Stimulated activated CD8-positive, alpha-beta memory T cell treated with anti-CD3 and anti-CD28 coated beads, Interleukin-7, amount 100 ng/mL, for 1 hour (primary cell): ENCODE results near the gene TRIM14.
"Not testable (repeated sequence)": the region's sequence is repeated elsewhere in the genome, so short reads cannot be mapped to it uniquely, and the experiment has no call there.

Experiments used
- DNase-seq, 2 donors: peaks; one replicate each; pipeline ENCODE4 v3.0.0-alpha.2; 2020; ENCODE audit warnings: low read depth in 2 of 2

TRIM14 gene

DNA sequence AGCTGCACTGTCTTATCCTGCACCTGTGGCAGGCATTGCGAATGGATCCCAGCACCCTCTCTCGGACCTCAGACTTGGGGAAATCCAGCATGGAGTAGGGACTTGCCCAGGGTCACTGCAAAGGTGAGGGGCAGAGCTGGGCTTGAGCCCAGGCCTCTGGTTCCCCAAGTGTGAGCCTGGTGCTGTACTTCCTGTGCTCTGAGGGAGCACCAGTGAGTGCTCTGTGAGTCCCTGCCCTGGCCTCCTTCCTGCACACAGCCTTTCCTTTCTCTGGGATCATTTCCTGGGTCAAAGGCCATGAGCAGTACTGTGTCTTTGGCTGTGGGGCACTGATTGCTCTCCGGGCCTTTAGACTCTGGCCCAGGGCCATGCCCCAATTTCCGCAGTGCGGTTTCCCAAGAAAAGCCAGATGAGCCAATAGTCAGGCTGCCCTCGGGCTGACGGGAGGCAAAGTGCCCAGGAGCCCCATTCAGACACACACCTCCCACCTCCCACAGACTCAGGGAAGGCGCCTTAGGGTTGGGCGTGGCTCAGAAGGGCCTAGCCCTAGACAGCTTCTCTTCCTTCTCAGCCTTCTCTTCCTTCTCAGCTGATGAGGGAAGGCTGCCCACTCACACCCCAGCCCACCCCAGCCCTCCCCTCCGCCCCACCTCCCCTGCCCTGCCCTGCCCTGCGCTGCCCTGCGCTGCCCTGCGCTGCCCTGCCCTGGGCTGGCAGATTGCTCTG lies 23.3 kb upstream of the TRIM14 start:
- DNase-seq: no peak

DNA sequence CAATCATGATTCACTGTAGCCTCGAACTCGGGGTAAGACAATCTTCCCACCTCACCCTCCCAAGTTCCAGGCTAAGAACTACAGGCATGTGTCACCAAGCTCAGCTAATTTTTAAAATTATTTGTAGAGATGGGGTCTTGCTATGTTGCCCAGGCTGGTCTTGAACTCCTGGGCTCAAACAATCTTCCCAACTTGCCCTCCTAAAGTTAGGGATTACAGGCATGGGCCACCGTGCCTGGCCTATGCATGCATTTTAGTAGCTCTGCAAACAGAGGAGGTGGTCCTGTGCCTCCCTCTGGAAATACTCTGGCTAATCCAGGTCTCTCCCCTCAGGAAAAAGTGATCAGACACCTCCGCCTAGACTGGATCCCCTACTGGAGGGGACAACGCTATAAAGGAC lies 21.5 kb upstream of the TRIM14 start:
- no peak for DNase-seq

DNA sequence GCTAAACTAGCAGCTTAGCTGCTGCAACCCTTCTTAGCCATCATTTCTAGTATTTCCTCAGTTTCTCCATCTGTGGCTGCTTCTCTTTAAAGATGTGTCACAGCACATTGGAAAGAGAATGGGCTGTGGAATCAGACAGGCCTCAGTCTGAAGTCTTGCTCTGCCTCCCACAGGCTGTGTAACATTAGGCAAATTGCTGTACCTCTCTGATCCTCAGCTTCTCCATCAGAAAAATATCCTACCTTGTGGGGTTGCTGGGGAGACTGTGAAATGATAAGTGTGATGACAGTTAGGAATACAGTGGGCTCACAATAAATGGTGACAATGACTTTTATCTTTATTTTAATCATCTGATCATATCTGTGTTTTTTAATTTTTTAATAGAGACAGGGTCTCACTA lies 17.5 kb upstream of the TRIM14 start:
- no peak for DNase-seq

DNA sequence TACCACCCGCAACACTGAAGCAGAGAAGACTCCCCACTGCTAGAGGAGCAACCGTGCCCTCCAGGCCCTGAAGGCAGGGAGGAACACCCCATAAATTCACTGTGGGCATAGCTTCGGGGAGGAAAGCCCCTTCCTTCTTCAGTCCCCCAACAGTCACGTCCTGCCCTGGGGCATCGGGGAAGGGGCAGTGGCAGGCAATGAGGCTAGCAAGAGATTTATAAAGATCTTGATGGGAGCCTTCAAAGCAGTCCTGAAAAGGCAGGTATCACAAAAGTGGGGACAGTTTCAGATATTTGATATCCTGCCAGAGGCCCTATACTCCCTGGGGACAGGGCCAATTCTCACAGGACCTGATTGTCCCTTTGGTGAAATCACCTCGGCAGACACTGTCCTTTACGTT lies 16.9 kb upstream of the TRIM14 start:
- DNase-seq: no peak

DNA sequence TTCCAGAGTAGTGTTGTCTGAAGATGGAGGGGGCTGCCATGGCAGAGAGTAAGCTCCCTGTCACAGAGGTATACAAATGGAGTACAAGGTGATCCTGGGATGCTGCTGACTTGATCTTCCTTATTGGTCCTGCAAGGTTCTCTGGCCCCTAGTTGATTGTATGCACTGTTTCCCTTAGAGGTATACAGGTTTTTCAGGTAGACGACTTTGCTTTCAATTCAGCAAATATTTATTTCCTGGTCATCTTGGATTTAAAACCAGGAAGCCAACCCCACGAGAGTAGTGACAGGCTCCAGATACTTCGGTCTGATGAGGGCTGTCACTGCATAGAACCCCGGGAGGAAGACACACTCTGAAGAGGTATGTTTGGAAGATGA lies 16.5 kb upstream of the TRIM14 start:
- no peak for DNase-seq

DNA sequence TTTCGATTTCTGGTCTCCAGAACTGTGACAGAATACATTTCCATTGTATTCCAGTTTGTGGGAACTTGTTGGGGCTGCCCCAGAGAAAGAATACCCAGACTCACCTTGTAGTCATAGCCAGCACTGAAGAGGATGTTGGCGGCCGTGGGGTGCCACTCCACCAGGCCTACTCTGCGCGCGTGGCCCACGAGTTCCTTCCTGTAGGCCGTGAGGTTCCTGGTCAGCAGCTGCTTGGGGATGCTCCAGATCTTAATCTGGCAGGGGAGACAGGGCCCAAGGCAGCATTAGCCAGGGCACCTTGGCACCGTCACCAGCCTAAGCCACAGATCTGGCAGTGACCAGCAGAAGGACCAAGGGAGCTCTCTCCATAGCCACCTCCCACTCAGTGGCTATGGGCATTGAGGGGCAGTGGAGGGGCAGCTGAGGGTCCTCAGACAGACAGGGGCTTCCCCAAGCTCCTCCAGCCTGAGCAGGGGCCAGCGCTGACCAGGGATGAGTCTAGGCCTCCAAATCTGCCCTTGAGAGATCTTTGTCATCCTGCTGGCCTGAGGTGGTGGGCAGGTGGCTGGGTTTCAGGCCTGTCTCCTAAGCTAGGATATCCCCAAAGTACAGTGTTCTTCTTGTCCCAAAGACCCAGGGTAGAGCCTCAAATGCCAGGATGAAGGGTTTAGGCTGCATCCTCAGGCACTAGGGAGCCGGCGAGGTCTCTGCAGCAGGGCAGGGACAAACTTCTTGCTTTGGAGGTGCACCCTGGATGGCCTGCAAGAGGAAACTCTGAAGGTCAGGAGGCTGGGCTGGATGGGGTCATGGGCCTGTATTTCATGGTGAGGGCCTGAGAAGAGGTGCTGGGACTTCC lies 15.9 kb upstream of the TRIM14 start:
- no peak for DNase-seq

DNA sequence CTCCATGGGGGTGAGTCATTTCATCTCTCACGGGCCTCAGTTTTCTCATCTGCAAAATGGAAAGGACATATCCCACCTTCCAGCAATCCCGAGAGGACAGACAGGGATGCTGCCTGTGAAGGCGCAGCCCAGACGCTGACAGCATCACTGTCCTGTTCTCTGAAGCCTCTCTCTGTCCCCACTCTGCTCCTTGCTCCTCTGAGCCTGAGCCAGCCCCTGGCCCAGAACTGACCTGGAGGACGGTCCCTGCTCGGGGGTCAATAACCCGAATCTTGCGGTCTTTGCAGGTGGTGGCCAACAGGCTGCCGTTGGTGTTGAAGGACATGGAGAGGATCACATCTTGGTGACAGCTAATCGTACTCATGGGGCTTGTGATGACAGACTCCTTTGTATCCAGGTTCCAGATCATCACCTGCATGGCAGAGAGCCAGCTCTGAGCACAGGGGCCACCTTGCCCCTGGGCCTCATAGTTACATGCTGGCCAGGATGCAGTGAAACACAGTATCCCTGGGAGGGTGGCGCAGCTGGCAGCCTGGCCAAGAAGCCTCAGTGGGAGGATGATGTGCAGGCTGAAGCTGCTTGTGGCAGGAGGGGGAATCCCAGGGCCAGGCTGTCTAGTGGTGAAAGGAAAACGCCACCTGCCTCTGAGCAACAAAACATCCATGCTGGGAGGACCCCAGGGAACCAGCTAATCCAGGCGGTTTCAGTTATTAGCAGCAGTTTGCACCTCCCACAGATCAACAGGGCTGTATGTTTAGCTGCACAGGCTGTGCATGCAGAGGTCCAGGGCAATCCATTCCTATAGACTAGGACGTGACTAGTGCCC lies 14.0 kb upstream of the TRIM14 start:
- no peak for DNase-seq

DNA sequence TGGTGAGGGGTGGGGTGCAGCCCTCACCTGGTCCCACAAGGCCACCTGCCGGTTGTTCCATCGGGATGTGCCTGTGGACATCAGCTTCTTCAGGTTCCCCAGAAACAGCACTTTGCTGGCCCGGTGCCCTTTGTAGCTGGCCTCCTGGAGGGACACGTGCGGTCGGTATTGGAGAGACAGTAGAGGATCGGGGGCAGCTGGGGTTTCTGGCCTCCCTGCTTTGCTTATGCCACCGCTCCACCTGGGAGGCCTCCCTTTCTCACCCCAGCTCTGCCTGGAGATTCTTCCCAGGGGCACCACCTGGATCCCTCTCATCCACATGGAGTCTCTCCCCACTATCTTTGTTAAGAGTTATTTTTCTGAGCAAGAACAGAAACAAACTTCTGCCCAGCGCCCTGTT lies 13.1 kb upstream of the TRIM14 start:
- no peak for DNase-seq

DNA sequence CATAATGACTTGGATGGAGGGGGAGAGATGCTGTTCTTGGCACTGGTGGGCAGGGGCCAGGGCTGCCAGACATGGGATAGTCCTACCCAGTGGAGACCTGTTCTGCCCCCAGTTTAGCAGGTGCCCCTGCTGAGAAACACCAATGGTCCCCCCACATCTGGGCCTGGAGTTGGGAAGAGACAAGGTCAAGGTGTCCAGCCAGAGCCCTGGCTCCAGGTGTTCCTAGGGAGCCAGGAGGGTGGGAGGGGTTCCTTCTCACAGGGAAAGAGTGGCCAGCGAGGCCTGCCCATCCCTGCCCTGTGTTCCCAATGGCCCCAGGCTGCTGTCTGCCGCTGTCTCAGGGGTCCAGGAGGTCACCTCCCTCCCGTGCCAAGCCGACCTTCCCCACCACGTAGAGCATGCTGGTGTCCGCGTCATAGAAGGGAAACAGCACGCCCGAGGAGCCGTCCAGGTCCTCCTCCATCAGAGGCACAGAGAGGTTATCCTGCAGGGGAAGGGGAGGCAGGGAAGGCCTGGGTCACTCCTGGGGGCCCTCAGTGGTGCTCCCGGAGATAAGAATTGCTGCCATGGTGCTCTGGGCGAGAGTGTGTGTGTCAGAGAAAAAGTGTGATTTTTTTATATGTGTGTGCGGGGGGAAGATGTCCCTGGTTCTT lies 11.7 kb upstream of the TRIM14 start:
- DNase-seq: no peak

DNA sequence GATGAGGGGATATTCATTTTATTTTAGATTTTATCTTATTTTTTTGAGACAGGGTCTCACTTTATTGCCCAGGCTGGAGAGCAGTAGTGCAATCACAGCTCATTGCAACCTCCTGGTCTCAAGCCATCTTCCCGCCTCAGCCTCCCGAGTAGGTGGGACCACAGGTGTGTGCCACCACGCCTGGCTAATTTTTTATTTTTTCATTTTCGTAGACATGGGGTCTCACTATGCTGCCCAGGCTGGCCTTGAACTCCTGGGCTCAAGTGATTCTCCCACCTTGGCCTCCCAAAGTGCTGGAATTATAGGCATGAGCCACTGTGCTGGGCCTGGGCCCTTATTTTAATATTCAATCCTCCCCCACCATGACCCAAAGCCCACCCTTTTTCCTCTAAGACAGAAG lies 11.0 kb upstream of the TRIM14 start:
- DNase-seq: not testable (repeated sequence)

DNA sequence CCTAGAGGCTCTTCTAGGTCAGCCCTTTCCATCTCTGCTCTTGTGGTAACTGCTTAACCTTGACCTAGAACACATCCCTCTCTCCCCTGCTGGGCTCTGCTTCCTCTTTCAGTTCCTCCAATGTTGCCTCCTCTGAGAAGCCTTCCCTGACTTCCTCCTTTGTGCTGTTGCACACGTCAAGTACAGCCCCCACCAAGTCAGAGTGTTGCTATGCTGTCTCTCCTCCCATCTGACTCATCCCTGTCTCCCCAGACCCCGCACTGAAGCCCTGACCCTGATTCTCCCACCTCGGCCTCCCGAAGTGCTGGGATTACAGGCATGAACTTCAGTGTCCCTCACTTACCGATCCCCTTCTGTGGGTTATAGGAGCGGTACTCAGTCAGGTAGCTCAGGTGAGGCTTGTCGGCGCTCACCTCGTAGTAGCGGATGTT lies 10.4 kb upstream of the TRIM14 start:
- no peak for DNase-seq

DNA sequence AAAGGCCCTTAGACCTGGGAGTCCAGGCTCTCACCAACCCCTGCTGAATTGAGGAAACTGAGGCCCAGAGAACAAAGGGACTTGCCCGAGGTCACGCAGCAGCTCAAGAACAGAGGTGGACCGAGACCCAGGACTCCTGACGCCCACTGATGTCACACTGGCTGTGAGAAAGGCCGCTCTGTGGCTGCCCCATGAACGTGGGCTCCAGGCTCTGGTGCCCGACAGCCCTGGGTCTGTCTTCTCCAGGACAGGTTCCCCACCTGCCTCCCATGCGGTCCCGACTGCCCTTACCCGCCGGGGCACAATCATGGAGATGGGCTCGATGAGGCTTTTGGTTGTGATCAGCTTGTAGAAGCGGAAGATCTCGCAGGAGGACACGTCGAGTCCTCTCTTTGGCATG lies 9.3 kb upstream of the TRIM14 start:
- no peak for DNase-seq

DNA sequence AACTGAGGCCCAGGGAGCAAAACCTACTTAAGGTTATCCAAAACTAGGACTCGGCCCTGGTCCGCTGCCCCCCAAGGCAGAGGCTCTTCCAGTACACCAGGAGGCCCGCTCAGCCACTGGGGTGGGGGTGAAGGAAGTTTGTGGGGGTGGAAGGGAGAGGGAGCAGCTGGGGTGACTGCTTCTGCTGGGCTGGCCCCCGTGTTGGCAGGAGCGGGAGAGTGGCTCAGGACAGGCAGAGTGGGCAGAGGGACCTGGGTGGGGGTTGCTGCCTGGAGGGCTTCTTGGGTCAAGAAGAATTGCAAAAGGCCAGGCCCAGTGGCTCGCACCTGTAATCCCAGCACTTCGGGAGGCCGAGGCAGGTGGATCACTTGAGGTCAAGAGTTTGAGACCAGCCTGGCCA lies 8.2 kb upstream of the TRIM14 start:
- DNase-seq: no peak

DNA sequence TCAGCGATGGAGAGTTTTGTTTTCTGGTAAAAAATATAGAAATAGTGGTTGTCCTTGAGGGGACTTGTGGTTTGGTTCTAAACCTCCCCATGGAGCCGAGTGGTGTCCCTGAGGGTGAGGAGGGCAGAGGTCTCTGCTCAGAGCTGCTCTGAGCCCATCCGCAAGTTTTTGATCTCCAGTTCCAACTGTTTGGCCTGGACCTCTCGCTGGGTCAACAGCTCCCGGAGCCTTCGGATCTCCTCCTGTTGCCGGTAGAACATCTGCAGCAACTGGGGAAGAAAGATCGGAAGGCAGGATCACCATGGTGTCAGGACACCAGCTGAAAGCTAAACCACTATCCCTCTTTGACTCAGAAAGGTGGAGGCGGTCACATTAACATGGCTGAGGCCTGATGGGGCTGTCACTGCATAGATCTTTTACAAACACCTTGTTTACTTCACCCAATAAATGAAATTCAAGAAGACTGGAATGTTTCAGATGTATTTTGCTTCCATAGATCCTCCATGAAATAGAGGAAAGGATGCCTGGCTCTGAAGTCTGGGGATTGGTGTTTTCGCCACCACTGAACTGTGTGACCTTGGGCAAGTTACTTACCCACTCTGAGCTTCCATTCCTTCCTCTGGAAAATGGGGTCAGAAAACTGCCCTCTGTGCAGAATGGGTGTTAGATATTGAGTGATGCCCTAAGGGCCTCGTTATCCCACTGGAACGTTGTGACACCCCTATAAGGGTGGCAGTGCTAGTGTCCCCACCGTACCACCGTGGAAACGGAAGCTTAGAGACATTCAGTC lies 5.8 kb upstream of the TRIM14 start:
- no peak for DNase-seq

DNA sequence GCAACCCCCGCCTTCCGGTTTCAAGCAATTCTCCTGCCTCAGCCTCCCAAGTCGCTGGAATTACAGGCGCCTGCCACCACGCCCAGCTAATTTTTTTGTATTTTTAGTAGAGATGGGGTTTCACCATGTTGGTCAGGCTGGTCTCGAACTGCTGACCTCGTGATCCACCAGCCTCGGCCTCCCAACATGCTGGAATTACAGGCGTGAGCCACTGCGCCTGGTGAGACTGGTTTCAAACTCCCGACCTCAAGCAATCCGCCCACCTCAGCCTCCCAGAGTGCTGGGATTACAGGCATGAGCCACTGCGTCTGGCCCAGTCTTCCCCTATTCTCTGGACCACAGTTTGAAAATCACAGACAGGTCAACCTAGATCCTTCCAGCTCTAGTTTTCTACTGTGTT lies 5.1 kb upstream of the TRIM14 start:
- DNase-seq: not testable (repeated sequence)

DNA sequence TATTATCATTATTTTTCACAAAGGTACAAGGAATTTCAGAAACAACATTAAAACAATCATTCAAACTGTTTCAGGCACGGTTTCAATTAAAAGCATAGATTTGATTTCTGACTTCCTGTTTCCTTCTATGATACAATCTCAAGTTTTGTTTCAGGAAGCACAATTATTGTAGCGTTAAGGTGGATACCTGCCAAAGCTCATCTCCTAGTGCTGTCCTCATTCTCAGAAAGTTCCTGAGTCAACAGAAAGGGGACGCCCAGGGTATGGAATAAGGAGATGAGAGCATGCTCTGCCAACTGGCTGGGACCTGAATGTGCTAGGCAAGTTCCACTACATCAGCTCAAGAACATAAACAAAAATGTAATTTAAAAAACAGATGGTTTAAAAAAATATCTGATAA lies 2.0 kb upstream of the TRIM14 start:
- no peak for DNase-seq

DNA sequence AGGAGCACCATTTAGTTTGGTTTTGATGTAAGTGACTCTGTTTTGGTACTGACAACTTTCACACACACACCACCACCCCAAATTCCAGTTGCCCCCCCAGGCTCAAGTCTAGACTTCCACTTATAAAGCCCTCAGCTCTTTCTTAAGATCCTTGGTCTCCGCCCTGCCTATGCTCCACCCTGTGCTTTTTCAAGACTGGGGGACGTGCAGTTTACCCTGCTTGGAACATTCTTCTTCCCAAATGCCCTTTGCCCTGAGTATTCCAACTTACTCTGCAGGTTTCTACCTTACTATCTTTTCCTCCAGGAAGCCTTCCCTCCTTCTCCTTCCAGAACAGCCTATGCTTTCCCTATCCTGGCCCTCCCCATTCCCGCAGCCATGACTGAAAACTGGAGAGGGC lies 1.5 kb upstream of the TRIM14 start:
- no peak for DNase-seq

DNA sequence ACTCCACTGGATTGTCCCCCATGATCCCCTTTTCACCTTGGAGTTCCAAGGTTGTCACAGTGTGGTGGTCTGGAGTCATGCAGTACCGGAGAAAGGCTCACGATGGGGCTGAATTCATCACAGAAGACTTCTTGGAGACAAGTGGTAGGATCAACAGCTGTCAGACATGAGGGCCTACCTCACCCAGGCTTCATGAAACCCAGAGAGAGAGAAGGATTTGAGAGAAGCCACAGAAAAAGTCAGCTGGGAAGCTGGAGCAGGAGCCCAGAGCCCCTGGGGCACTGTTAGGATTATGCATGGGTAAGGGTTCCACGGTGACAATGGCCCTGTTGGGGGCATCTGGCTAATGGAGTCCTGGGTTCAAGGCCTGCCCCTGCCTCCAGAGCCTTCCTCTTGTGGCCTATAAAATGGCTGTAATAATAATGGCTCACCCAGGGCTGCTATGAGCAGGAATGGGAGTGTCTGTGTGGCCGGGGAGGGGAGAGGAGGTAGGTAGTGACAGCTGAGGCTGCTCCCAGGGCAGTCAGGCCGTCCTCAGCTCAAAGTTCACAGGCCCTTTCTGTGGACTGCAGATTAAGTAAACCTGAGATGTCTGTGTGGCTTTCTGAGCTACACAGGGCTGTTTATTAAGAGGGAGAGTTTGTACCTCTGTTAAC lies 910 bp downstream of the TRIM14 start:
- DNase-seq: no peak

DNA sequence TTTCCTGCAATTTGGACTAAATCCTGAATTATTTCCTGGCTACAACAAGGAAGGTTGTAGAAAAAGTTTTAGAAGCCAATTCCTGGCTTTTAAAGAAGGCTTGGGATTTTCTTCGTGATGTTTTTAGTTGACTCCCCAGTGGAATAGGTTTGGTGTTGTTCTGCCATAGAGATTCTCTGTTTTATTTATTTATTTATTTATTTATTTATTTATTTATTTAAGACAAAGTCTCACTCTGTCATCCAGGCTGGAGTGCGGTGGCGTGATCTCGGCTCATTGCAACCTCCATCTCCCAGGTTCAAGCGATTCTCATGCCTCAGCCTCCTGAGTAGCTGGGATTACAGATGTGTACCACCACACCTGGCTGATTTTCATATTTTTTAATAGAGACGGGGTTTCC lies 1.9 kb downstream of the TRIM14 start:
- DNase-seq: not testable (repeated sequence)

DNA sequence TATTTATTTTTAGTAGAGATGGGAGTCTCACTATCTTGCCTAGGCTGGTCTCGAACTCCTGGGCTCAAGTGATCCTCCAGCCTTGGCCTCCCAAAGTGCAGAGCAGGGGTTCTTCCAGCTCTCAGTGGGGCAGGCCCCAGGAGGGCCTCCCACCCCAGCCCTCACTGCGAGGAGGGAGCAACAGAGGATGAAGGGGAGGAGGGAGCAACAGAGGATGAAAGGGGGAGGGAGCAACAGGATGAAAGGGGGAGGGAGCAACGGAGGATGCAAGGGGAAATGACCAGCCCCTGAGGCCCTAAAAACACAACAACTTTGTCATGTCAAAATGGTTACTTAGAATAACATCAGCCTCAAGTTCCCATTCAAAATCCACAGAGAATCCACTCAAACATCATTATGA lies 10.0 kb downstream of the TRIM14 start:
- DNase-seq: no peak
